ENCODE results near the gene ATP8A2.

ATP8A2 gene

DNA sequence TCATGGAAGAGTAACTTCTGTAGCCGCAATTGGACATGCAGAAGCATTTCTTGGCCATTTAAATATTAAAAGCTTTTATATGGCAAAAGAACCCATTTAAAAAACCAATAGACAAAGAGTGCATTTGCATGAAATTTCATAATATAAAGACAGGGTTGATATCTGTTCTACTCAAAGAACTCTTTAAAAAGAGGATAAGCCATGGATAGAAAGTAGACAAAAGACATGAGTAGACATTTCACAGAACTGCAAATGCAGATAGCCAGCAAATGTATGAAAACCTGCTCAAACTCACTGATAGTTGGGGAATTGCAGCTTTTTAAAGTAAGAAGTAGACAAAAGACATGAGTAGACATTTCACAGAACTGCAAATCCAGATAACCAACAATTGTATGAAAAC, 462.0 kb downstream of the ATP8A2 start:
- POLR2A ChIA-PET, result no interaction called here
- CTCF ChIA-PET, result no interaction called here
- DNase-seq (ENCODE audit: extremely low spot score), result no peak
- TF ChIP-seq, protein P1, sequence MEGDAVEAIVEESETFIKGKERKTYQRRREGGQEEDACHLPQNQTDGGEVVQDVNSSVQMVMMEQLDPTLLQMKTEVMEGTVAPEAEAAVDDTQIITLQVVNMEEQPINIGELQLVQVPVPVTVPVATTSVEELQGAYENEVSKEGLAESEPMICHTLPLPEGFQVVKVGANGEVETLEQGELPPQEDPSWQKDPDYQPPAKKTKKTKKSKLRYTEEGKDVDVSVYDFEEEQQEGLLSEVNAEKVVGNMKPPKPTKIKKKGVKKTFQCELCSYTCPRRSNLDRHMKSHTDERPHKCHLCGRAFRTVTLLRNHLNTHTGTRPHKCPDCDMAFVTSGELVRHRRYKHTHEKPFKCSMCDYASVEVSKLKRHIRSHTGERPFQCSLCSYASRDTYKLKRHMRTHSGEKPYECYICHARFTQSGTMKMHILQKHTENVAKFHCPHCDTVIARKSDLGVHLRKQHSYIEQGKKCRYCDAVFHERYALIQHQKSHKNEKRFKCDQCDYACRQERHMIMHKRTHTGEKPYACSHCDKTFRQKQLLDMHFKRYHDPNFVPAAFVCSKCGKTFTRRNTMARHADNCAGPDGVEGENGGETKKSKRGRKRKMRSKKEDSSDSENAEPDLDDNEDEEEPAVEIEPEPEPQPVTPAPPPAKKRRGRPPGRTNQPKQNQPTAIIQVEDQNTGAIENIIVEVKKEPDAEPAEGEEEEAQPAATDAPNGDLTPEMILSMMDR (IDR thresholded peaks at IDR 0.05; ENCODE audit: control extremely low read depth, extremely low read depth, low read depth, missing control alignments), result no peak

DNA sequence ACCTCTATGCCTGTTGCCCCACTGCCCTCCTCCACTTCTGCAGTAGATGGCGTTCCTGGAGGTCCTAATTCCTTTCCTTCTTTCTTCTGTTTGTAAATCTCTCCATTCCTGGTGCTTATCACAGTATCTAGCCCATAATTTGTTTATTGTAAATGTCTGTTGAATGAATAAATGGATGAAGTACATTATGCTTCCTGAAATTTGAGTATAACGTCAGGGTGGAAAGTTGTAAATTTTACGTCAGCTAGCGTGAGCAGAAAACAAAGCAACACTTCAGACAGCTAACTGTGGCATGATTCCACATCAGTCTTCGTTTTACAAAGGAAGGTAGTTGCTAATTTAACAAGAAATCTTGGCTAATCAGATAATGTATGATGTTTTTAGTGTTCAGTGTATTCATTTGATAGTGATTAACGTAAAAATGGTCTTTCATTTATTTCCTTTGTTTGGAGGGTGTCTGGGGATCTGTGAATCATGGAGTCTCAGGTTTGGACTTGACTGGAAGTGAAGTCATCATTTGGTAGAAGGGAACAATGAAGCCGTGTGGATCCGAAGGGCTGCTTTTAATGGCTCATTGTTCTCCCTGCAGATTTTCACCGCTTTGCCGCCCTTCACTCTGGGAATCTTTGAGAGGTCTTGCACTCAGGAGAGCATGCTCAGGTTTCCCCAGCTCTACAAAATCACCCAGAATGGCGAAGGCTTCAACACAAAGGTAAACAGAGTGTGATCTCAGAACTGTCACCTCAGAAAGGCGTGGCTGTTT, 465.0 kb downstream of the ATP8A2 start:
- ChIA-PET CTCF (interaction anchor here (1.2 kb wide), 1 partner anchor 262 kb away, joined by 3 read pairs; no protein-coding TSS in a partner anchor), POLR2A (no interaction called here)

DNA sequence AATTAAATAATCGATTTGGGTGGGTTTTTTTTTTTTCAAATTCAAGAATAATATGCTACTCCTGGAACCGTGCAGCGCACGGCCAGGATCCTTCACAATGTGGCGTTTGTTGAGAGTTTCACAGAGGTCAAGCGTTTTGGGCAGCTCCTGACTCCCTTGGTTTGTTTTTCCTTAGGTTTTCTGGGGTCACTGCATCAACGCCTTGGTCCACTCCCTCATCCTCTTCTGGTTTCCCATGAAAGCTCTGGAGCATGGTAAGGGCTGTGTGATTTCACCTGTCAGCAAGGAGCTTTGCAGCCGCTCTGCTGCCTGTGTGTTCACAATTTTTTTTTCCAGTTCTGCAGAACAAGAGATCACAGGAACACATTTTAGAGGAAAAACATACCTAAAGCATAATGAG, 467.6 kb downstream of the ATP8A2 start:
- DNase-seq (ENCODE audit: extremely low spot score), result no peak
- ChIA-PET CTCF (interaction anchor here (1.2 kb wide), 1 partner anchor 25 kb away, joined by 3 read pairs; no protein-coding TSS in a partner anchor), POLR2A (no interaction called here)
- TF ChIP-seq, protein P1 (IDR thresholded peaks at IDR 0.05; ENCODE audit: control extremely low read depth, extremely low read depth, low read depth, missing control alignments), result no peak

More for the DNA sequence above, 465.0 kb downstream of the ATP8A2 start:
- TF ChIP-seq, protein P1 (IDR thresholded peaks at IDR 0.05; ENCODE audit: control extremely low read depth, extremely low read depth, low read depth, missing control alignments), result no peak
- DNase-seq (ENCODE audit: extremely low spot score), result no peak

DNA sequence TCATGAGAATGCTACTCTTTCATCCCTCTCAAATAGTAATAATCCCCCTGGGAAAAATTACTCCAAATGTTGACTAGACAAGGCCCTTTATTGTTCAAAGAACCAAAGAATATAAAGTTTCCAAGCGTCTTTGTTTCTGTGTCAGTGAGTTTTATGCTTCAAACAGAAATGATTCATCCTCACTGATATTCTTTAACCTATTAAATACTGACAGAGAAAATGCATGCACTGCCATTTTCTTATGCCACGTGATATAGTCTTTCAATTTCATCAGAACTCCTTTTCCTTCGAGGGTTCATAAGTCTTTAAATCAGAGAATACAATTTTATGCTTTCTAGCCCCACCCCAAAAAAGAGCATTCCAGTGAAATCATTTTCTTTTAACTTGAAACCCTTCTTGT, 468.5 kb downstream of the ATP8A2 start:
- POLR2A ChIA-PET, result no interaction called here
- TF ChIP-seq, protein P1 (IDR thresholded peaks at IDR 0.05; ENCODE audit: control extremely low read depth, extremely low read depth, low read depth, missing control alignments), result no peak
- no peak for DNase-seq (ENCODE audit: extremely low spot score)
- CTCF ChIA-PET, result no interaction called here

DNA sequence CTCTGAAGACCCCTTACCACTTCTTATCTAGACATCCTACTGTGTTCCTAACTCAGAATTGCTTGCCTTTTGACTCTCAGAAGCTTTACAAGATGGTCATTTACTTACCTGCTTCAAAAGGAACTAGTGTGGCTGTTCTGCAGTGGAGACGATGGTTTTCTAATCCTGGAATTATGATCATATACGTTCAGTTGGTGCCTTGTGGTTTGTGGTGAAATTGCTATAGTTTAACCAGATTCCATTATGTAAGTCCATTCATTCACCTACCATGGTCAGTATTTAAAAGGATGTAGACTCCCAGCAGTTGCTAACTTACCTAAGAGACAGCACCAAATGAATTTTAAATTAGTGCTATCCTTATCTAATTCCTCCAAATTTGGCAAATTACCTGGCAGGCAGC, 469.2 kb downstream of the ATP8A2 start:
- no peak for DNase-seq (ENCODE audit: extremely low spot score)
- CTCF ChIA-PET, result no interaction called here
- POLR2A ChIA-PET, result no interaction called here
- TF ChIP-seq, protein P1 (IDR thresholded peaks at IDR 0.05; ENCODE audit: control extremely low read depth, extremely low read depth, low read depth, missing control alignments), result no peak

DNA sequence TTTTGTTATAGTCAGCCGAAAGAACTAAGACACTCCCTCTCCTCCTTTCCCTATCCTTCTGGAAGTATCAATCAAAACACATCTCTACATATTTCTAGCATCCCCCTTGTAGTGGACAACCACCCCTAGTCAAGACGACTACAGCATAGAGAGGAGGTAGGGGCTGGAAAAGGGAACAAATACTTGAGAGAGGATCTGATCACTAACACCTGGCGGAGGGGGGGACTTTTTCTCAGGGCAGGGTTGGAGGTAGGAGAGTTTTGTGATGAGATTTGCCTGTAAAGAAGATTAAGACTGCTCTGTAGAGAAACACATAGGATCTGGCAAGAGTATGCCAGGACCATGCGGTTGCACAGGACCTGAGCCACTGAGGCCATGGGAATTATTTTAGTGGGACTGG, 471.9 kb downstream of the ATP8A2 start:
- TF ChIP-seq, protein P1 (IDR thresholded peaks at IDR 0.05; ENCODE audit: control extremely low read depth, extremely low read depth, low read depth, missing control alignments), result no peak
- POLR2A ChIA-PET, result no interaction called here
- CTCF ChIA-PET, result no interaction called here
- no peak for DNase-seq (ENCODE audit: extremely low spot score)
